ENCODE data around the gene YTHDF1.
"Not testable (repeated sequence)": the region's sequence is repeated elsewhere in the genome, so short reads cannot be mapped to it uniquely, and the experiment has no call there.

Gene YTHDF1

GRCh38 chr20:63167918-63168520 lies 47.9 kb downstream of the YTHDF1 start:
- DNase-seq, result no peak

GRCh38 chr20:63167026-63167917 lies 48.7 kb downstream of the YTHDF1 start:
- no peak for DNase-seq

GRCh38 chr20:63166193-63167020 lies 49.5 kb downstream of the YTHDF1 start:
- no peak for DNase-seq

GRCh38 chr20:63165356-63166192 lies 50.4 kb downstream of the YTHDF1 start:
- no peak for DNase-seq

- no peak for DNase-seq
These were observed 51.2 kb downstream of the YTHDF1 start for GRCh38 chr20:63164484-63165355.

GRCh38 chr20:63163596-63164483 lies 52.1 kb downstream of the YTHDF1 start:
- no peak for DNase-seq

- no peak for DNase-seq
These were observed 52.8 kb downstream of the YTHDF1 start for GRCh38 chr20:63163171-63163570.

GRCh38 chr20:63162206-63162795 lies 53.6 kb downstream of the YTHDF1 start:
- no peak for DNase-seq

GRCh38 chr20:63161176-63161651 lies 54.7 kb downstream of the YTHDF1 start:
- no peak for DNase-seq

- DNase-seq, result no peak
These were observed 55.2 kb downstream of the YTHDF1 start for GRCh38 chr20:63160641-63161175.

GRCh38 chr20:63159826-63160640 lies 55.9 kb downstream of the YTHDF1 start:
- no peak for DNase-seq

GRCh38 chr20:63159251-63159650 lies 56.7 kb downstream of the YTHDF1 start:
- not testable (repeated sequence) for DNase-seq

- no peak for DNase-seq
These were observed 57.1 kb downstream of the YTHDF1 start for GRCh38 chr20:63158845-63159244.

- no peak for DNase-seq
These were observed 57.6 kb downstream of the YTHDF1 start for GRCh38 chr20:63158352-63158751.

GRCh38 chr20:63157431-63157830 lies 58.5 kb downstream of the YTHDF1 start:
- not testable (repeated sequence) for DNase-seq

- DNase-seq, result no peak
These were observed 59.7 kb downstream of the YTHDF1 start for GRCh38 chr20:63156221-63156671.

GRCh38 chr20:63155266-63156165 lies 60.4 kb downstream of the YTHDF1 start:
- no peak for DNase-seq

Measured in activated CD4-positive, alpha-beta T cell treated with anti-CD3 and anti-CD28 coated beads, Interleukin-2, amount 50 U/mL, for 4 hours (primary cell).